ENCODE measurements around the gene DOCK3.
"Not testable (repeated sequence)": the region's sequence is repeated elsewhere in the genome, so short reads cannot be mapped to it uniquely, and the experiment has no call there.

DOCK3 gene

GRCh38 chr3:51375571-51375970 lies 700.8 kb downstream of the DOCK3 start:
- no peak for DNase-seq

- no peak for DNase-seq
These were observed 703.3 kb downstream of the DOCK3 start for GRCh38 chr3:51378065-51378464.

GRCh38 chr3:51378726-51379125 lies 704.0 kb downstream of the DOCK3 start:
- no peak for DNase-seq

GRCh38 chr3:51379301-51379700 lies 704.6 kb downstream of the DOCK3 start:
- DNase-seq, result no peak

- DNase-seq, result no peak
These were observed 705.2 kb downstream of the DOCK3 start for GRCh38 chr3:51379746-51380455.

GRCh38 chr3:51380601-51381332 lies 706.0 kb downstream of the DOCK3 start:
- DNase-seq, result no peak

- DNase-seq, result no peak
These were observed 706.6 kb downstream of the DOCK3 start for GRCh38 chr3:51381333-51381705.

- no peak for DNase-seq
These were observed 707.5 kb downstream of the DOCK3 start for GRCh38 chr3:51382076-51382745.

GRCh38 chr3:51382947-51383578 lies 708.3 kb downstream of the DOCK3 start:
- DNase-seq, result no peak

GRCh38 chr3:51384055-51384725 lies 709.5 kb downstream of the DOCK3 start:
- no peak for DNase-seq

GRCh38 chr3:51384726-51385473 lies 710.2 kb downstream of the DOCK3 start, which contains the start of gene MANF:
TSS of gene MANF (plus strand) at chr3:51385291. CDS start at chr3:51385343, 52 bp downstream.
- DNase-seq, result peak; percentile 96

GRCh38 chr3:51385621-51386091 lies 710.9 kb downstream of the DOCK3 start:
- DNase-seq, result peak; percentile 40

GRCh38 chr3:51386159-51386851 lies 711.6 kb downstream of the DOCK3 start:
- no peak for DNase-seq

GRCh38 chr3:51386852-51387229 lies 712.1 kb downstream of the DOCK3 start:
- no peak for DNase-seq

- DNase-seq, result not testable (repeated sequence)
These were observed 712.6 kb downstream of the DOCK3 start for GRCh38 chr3:51387281-51387680.

GRCh38 chr3:51388286-51389029 lies 713.7 kb downstream of the DOCK3 start:
- no peak for DNase-seq

GRCh38 chr3:51389423-51390183 lies 714.9 kb downstream of the DOCK3 start:
- peak; percentile 52 for DNase-seq

GRCh38 chr3:51390246-51391074 lies 715.7 kb downstream of the DOCK3 start:
- DNase-seq, result peak; percentile 95
